ENCODE measurements around the gene DUSP6.

Gene DUSP6

DNA sequence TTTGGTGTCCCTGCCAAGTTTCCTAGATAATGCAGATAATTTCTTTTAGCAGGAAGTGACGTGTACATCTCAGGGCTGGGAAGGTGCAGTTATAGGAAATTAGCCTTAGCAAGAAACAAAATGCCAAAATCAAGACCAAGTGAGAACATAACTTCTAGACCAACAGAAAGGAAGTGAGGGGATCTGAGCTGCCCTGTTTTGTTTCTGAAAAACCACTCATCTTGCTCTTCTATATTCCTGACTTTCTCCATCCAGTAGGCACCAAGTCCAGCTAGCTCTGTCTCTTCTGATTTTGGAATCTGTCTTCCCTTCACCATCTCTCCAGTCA is 23.9 kb upstream of the DUSP6 start:
- no peak for DNase-seq (ENCODE audit: low read depth in 4 of 4, low spot score in 1 of 4)

DNA sequence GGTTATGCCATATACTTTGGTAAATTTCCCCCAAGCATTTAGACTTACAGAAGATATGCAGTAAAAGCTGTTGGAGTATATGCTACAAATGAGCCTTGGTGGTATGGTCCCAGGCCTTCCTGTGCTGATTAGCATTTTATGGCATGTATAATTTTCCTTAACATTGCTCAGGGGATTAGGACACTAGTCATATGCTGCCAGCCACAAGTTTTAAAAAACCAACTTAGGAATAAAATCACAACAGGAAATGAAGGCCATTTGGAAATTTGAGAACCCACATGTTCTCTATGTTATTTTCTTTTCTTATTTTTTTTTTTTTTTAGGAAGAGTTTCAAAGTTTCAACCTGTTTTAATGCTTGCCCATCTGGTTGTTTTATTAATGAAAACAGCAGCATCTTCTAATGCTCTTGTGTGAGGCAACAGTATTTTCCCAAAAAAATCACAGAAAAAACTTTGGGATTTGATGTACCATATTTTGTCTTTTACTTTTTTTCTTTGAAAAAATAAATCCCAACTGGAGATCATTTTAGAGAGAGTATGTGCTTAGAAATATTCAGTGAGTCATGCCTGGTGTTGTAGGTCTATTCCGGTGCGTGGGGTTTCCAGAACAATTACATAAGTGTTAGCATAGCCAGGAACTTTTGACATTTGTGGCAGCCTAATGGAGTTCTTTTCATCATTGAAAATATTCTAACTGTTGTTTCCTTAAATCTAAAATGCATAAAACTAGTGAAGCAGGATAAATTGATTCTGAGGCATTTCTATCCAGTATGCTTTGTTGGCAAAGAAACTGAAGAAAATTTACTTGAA is 21.7 kb upstream of the DUSP6 start:
- no peak for DNase-seq (ENCODE audit: low read depth in 4 of 4, low spot score in 1 of 4)

DNA sequence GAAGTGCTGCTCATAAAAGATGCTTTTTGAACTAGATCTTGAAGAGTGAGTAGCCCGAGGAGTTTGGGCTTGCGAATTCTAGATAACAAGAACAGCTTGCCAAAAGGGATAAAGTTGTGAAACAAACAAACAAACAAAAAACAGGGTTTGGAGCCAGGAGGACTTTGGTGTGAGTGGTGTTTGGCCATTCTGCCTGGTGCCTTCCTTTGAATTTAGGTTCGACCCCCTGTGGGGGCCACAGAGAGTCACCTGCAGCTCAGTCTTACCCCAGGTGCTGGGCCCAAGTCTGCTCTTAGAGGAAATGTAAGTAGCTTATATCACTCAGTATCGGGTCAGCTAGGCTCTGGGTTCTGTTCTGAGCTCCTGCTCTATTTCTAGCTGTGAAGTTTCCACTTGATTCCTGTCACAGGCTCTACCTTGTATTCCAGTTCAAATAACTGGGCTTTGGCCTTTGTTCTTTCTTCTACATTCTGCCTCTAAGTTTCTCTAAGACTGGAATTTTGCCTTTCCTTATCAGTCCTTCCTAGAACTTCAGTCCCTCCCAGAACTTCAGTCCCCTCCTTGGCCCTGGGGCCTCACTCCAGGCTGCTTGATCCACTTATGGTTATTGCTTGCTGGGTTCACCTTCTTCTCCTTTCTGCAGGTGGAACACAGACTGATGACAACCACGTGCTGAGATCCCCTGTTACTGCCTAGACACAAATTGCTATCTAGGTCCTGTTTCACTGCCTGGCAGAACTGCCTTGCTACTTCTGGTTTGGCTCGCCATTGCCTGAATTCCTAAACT is 20.5 kb upstream of the DUSP6 start:
- DNase-seq (ENCODE audit: low read depth in 4 of 4, low spot score in 1 of 4), result no peak

DNA sequence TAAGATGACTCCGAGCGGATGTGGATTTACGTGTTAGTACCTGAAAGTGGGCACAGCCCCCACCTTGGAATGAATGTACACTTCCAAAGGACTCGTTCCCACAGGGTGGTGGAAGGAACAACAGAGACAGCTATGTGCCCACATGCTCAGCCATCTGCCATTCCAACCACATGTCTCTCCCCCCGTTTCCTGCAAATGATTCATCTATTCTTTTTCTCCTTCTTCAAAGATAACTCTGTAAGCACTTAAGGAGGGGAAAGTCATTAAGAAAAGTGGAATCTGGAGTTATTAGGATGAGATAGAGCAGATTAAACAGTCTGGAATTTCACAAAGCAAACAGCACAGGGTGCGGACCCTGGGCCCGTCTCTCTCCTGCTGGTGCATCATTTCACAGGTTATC is 18.5 kb upstream of the DUSP6 start:
- no peak for DNase-seq (ENCODE audit: low read depth in 4 of 4, low spot score in 1 of 4)

DNA sequence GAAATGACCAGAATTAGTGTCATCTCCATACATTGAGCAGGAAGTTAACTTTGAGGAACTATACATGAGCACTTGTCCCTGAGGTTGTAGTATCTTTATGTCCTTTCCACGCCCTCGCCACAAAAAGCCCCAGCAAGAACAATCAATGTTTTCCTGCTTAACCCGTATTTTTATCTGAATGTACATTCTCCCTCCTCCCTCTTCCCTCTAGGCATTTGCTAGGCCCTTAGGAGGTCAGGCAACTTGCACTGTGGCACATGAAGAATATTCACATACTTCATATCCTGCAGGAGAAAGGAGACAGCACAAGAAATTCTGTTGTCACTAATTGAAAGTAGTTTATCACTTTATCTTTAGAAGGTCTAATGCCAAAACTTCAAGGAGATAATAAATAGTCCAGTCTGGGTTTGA is 18.1 kb upstream of the DUSP6 start:
- no peak for DNase-seq (ENCODE audit: low read depth in 4 of 4, low spot score in 1 of 4)

DNA sequence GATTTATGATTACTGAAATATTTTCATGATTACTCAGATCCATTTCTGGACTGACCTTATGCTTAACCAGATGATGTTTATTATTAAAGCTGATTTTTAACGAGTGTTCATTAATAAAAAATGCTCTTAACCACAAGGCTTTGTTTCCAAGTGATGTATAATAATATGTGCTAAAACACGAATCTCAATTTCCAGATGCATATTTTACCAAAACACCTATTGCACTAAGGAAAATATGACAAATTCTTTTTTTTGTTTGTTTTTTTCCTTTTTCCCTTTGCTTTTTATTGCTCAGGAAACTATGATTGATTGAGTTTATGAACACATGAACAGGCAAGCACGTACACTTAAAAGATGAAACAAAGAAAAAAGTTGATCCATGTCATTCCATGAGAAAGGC is 16.9 kb upstream of the DUSP6 start:
- DNase-seq (ENCODE audit: low read depth in 4 of 4, low spot score in 1 of 4), result no peak

DNA sequence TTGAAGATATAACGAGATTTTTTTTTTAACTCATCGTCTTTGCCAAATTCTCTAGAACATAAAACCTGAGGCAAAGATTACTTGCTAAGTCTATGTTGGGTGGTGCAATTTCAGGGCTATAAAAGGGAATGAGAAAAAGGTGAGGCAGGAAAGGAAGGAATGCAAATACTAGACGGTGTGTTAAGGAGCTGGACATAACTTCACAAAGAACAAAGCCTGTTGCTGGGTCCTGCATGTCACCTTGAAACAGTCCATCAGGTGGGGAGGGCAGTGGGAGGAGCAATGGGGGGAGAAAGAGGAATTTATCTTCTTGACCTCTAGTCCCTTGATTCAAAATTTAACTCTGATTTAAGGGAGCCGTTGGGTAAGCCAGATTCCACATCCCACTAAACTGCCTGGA is 16.1 kb upstream of the DUSP6 start:
- no peak for DNase-seq (ENCODE audit: low read depth in 4 of 4, low spot score in 1 of 4)

DNA sequence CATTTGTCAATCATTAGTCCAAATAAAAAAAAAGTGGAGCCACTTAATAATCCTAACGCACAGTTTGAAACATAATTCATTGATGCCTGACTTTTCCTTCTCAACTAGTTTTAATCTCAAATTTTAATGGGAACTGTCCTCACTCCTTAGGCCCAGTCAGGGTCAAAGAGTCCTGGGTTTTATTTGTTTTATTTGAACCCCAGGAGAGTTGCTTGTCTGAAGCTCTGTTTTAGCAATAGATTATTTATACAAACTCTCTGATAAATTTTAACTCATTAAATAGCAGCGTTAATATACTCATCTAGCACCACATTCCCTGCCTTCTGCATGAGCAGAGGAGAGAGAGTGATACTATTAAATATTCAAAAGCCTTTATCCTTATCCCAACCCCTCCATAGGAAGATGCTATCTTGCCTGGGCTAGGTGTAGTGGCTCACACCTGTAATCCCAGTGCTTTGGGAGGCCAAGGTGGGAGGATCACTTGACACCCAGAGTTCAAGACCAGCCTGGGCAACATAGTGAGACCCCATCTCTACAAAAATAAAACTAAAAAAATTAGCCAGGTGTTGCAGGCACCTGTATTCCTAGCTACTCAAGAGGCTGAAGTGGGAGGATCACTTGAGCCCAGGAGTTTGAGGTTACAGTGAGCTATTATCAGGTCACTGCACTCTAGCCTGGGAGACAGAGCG is 14.5 kb upstream of the DUSP6 start:
- no peak for DNase-seq (ENCODE audit: low read depth in 4 of 4, low spot score in 1 of 4)

DNA sequence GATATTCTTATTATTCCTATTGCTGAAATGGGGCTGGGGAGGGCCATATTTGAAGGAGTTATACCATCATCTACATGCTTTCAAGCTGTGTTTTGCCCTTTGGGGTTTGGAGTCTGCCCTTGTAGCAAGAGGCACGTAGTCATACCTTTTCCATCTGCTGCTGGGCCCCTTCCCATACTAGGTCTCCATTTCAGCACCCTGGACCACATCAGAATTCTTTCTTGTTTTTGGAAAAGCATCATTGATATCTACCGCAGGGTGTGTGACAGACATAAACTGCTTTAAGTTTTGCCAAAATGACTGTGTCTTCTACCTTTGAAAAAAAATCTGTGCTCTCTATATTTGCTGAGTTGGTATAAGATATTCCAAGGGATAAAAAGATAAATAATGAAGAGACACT is 12.3 kb upstream of the DUSP6 start:
- DNase-seq (ENCODE audit: low read depth in 4 of 4, low spot score in 1 of 4), result no peak

DNA sequence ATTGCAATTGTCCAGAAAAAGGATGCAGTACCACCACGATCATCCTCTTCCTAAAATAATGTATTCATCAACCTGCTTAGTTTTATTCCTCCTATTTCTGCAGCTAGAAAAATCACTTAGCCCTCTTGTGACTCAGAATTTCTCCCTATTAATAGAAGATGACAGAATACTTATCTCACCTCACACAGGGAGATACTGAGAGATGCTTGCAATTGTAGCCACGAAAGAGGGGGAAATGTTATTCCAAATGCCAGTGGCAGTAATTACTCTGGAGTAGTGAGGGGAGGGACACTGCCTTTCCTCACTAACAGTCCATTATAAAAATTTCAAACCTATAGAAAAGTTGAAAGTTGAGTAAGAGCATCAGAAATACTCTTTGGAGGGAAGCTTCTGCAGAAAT is 11.8 kb upstream of the DUSP6 start:
- DNase-seq (ENCODE audit: low read depth in 4 of 4, low spot score in 1 of 4), result no peak

DNA sequence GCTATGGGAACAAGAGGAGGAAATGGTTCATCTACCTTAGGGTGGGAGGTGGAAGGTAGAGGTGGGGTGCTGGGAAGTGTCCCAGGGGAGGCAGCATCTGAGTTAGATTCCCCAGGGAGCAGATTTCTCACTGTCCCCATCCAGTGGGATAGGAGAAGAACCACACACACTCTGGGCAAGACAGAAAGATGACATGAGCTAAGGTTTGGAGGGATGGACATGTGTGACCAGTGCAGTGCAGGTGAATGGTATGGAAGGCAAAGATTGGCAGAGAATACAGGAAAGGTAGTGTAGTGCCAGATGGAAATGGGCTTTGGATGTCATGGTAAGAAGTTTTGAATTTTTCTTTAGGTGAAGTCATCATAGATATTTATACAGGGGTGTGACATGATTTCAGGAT is 11.3 kb upstream of the DUSP6 start:
- no peak for DNase-seq (ENCODE audit: low read depth in 4 of 4, low spot score in 1 of 4)

DNA sequence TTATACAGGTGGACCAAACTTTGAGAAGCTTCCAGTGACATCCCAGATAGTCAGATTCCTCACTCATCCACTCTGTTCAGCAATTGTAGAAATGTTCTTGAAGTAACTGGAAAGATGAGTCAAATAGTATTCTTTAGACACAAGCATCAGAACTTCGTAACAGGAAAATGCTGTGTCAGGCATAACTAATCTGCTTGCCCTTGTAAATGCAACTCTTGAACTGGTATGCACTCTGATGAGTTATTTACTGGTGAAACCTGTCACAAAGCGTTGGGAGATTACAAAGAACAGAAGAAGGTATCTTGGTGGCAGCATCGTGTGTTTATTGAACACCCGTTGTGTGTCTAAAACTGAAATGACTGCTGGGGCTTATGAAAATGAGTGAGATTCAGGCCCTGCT is 10.8 kb upstream of the DUSP6 start:
- no peak for DNase-seq (ENCODE audit: low read depth in 4 of 4, low spot score in 1 of 4)

DNA sequence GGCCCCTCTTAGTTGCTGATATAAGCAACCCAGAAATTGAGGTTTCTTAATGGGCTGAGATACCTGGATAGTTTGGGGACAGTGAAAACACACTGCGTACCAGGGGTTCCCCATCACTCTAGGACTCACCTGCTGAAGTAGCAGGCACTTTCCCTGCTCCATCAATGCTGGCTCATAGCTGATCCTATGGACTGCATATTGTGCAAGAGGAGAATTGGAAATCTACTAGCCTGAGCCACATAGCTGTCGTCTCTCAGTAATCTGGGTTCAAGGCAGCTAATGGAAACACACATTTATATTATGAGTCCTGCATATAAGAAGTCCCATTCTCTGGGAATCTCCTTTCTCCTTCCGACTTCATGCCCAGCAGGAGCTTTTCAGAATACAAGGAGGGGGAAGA is 7.3 kb upstream of the DUSP6 start:
- DNase-seq (ENCODE audit: low read depth in 4 of 4, low spot score in 1 of 4), result no peak

DNA sequence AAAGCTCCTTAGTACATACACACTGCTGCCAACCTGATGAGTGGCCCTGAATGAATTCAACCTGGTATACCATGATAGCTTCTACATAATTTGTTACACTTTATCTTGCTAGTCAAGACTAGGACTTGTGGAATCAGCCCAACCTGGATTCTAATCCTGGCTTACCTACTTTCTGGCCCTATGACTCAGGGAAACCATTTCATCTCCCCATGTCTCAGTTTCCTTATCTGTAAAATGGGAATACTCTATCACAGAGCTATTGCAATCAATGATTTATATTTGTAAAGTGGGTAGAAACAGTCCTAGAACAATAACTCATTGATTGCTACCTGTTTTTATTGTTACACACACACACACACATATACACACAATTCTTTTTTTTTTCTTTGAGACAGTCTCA is 6.5 kb upstream of the DUSP6 start:
- no peak for DNase-seq (ENCODE audit: low read depth in 4 of 4, low spot score in 1 of 4)

DNA sequence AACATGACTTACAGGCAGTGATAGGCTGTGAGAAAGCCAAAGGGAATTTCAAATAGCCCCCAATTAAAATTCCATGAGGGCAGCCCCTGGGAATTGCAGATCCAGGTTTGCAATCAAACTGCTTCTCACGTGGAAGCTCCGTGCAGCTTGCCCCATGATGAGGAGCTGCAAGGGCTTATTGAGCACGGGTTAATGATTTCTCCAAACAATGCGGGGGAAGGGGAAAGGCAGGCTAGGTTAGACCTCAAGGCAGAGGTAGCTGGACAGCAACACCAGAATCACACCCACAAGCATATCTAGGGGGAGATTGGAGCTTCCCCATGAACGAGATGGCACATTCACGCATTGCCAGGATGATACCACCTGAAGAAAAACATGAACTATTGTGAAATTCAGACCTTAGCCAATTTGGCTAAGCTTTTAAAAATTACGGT is 5.0 kb upstream of the DUSP6 start:
- DNase-seq (ENCODE audit: low read depth in 4 of 4, low spot score in 1 of 4), result no peak

DNA sequence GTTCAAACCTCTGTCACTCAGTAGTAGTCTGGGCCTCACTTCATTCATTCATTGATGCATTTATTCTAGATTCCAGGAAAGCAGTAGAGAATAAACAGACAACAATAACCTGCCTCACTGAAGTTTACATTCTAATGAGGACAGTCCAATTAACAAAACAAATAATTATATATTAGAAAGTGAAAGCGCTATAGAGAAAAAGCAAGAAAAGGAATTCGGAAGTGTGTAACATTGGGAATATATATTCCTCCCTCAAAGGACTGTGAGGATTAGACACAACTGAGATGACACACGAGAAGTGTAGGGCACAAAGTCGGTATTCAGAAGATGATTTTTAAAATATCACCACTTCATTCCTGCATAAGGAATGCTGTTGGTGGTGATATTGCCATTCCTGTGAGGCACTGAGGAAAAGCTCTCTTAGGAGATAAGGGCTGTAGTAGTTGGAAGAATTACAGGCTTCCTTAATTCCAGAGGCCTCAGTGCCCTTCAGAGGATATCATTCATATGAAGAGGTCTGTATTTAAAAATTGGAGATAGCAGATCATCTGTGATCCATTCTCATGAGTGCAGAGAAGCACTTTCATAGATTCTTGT is 3.9 kb upstream of the DUSP6 start:
- no peak for DNase-seq (ENCODE audit: low read depth in 4 of 4, low spot score in 1 of 4)

DNA sequence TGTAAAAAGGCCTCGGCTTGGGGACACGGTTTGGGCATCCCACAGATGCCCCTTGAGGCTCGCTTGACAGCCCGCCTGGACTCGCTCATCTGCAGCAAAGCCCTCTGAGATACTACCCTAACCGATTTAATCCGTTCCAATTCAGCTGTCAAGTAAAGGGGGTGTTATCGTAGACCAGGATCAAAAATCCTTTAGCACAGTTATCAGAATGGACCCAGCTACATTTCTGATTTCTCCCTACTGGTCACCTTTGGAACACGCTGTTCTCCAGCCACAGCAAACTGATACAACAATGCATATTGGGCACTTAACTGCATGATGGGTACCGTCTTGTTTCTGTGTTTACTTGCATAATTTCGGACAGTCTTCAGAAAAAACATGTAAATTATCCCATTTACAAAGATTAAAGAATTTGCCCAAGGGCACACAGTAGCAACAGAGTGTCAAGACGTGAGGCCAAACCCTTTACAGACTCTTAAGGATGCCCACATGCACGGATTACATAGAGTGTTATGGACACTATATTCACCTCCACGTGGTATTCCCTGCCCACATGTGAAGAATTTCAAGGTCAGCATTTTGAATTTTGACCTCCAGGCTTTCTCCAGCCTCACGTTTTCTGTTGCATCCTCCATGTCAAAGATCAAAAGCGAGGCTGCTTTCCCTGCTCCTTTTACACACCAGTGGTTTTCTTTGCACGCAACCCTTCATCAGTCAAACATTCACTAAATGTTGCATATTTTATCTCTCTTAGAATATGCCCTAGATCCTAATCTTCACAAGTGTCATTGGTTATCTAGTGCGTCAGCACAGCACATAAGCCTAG is 3.2 kb upstream of the DUSP6 start:
- no peak for DNase-seq (ENCODE audit: low read depth in 4 of 4, low spot score in 1 of 4)

DNA sequence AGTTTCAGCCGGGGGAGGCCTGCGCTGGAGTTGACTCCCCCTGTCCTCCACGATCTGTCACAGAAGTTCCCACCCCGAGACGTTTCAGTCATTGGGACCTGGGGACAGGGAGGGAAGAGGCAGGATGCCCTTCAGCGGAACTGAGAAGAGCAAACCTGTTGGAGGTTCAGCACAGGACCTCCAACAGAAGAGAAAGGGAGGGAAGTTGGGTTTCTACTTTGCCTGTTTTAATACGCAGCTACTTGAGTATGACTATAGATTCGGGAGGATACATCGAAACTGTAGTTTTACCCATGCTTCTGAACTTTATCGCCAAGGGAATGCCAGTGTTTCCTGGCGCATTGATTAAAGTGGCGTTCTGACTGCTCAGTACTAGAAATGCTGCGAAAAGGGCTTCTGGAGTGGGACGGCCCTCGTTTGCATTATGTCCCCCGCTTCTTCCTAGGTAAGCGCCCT is 2.3 kb upstream of the DUSP6 start:
- no peak for DNase-seq (ENCODE audit: low read depth in 4 of 4, low spot score in 1 of 4)

DNA sequence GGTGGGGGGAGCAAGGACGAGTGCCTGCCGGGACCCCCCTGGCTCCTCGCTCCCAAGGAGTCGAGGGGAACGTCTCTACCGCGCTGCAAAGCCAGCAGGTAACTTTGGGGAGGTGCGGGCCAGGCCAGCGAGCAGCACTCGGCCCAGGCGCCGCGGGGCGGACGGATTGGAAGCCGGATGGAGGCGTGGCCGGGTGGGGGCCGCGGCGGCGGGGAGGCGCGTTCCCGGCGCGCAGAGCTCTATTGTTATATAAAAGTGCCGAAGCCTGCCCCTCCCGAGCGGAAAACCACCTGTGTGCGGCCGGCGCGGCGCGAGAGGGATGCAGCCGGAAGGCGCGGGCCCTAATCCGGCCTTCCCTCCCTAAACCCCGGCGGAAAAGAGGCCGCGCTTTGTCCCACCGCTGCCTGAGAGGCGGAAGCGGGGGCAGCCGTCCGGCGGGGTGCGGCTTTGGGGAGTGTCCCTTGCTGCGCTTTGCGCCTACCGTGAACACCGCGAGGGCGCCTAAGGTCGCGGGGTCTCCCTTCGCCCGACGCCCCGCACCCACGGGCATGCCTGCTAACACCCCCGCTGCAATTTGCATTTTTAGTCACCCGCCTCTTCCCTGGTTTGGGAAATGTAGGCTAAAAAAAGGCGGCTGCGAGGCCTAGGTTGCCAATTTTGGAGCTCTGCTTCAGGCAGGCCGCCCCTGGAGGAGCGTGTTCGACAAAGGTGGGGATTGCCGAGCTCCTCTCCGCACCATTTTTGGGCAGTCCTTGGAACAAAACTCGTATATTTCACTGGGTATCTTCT is 1.7 kb upstream of the DUSP6 start:
- peak; percentile 43 to 68 (median 48) for DNase-seq (ENCODE audit: low read depth in 4 of 4, low spot score in 1 of 4)
